WTC11 (cell line): ENCODE data around the gene KLHL28. TPM values are rescaled to one million over a fixed set of nuclear protein-coding genes. Genes with fewer than 3 reads are reported as not detected.

ENCODE experiments used
- ATAC-seq: fragments of 200-7000 bp; cut with Tn5 transposase; 2 replicates; pipeline ENCODE4 v1.10.0; 2021; ENCODE audit warnings: mild to moderate bottlenecking, moderate library complexity
- Bru-seq: library from RNA; stranded (reverse); fragments of 400-500 nt; gene quantifications from one replicate; lab custom pipeline; 2021; lab: Mats Ljungman, UMichigan
- CTCF ChIA-PET: fragments of 300-600 bp; sonication (Branson Sonifier 250); formaldehyde crosslinking; loops from one replicate; lab custom pipeline; 2021; ENCODE audit warnings: antibody characterized with exemption; lab: Charles Lee
- POLR2A ChIA-PET: fragments of 350-600 bp; sonication (Branson Sonifier 250); formaldehyde crosslinking; loops from one replicate; lab custom pipeline; 2021; ENCODE audit warnings: antibody characterized with exemption; lab: Charles Lee
- DNase-seq: peaks from one replicate; pipeline ENCODE4 v3.0.0; 2021; ENCODE audit warnings: low spot score
- H3K27ac Mint-ChIP-seq: 2 replicates; pipeline ENCODE4 v1.8.0; 2021; ENCODE audit warnings: mixed read lengths
- H3K27me3 Mint-ChIP-seq: 2 replicates; pipeline ENCODE4 v1.8.0; 2021; ENCODE audit warnings: low read depth, mild to moderate bottlenecking, moderate library complexity, mixed read lengths
- H3K36me3 Mint-ChIP-seq: 2 replicates; pipeline ENCODE4 v1.8.0; 2021; ENCODE audit warnings: mixed read lengths
- H3K4me1 Mint-ChIP-seq: 2 replicates; pipeline ENCODE4 v1.8.0; 2022; ENCODE audit warnings: mixed read lengths
- H3K4me3 Mint-ChIP-seq: 2 replicates; pipeline ENCODE4 v1.8.0; 2021; ENCODE audit warnings: mild to moderate bottlenecking, moderate library complexity, mixed read lengths
- H3K9me3 Mint-ChIP-seq: 2 replicates; pipeline ENCODE4 v1.8.0; 2021; ENCODE audit warnings: mixed read lengths
- ATF2 ChIP-seq: sonication (generic); formaldehyde crosslinking; IDR thresholded peaks from 2 replicates; pipeline ENCODE4 v1.8.1; 2022; ENCODE audit warnings: low read depth, missing genetic modification reagents, borderline replicate concordance
- ATF3 ChIP-seq: sonication (generic); formaldehyde crosslinking; conservative IDR thresholded peaks from 2 replicates; pipeline ENCODE4 v1.8.1; 2022; ENCODE audit warnings: mild to moderate bottlenecking, missing genetic modification reagents
- ATF6 ChIP-seq: sonication (generic); formaldehyde crosslinking; IDR thresholded peaks from 2 replicates; pipeline ENCODE4 v1.8.1; 2023; ENCODE audit warnings: mild to moderate bottlenecking, missing genetic modification reagents
- CREM ChIP-seq: sonication (generic); formaldehyde crosslinking; IDR thresholded peaks from 2 replicates; pipeline ENCODE4 v1.8.1; 2022; ENCODE audit warnings: mild to moderate bottlenecking, missing genetic modification reagents, moderate library complexity
- CTCF ChIP-seq: fragments of 200-600 bp; IDR thresholded peaks from 2 replicates; pipeline ENCODE4 v1.8.0; 2022; ENCODE audit warnings: antibody characterized with exemption
- E2F5 ChIP-seq: sonication (generic); formaldehyde crosslinking; IDR thresholded peaks from 2 replicates; pipeline ENCODE4 v1.8.1; 2022; ENCODE audit warnings: mild to moderate bottlenecking, moderate library complexity, missing genetic modification reagents
- ERG ChIP-seq: fragments of 250-450 bp; sonication (Bioruptor Pico); IDR thresholded peaks from 2 replicates; pipeline ENCODE4 v1.8.0; 2021; ENCODE audit warnings: mild to moderate bottlenecking
- ETV6 ChIP-seq: sonication (generic); formaldehyde crosslinking; IDR thresholded peaks from 2 replicates; pipeline ENCODE4 v1.8.1; 2022; ENCODE audit warnings: mild to moderate bottlenecking, missing genetic modification reagents
- FOXK1 ChIP-seq: sonication (generic); formaldehyde crosslinking; IDR thresholded peaks from 2 replicates; pipeline ENCODE4 v1.8.0; 2022; ENCODE audit warnings: mild to moderate bottlenecking, moderate library complexity, missing genetic modification reagents
- FOXP1 ChIP-seq: sonication (generic); formaldehyde crosslinking; IDR thresholded peaks from 2 replicates; pipeline ENCODE4 v1.8.0; 2022; ENCODE audit warnings: missing genetic modification reagents, mild to moderate bottlenecking, moderate library complexity, borderline replicate concordance
- IRF1 ChIP-seq: sonication (generic); formaldehyde crosslinking; IDR thresholded peaks from 2 replicates; pipeline ENCODE4 v1.8.0; 2023; ENCODE audit warnings: missing genetic modification reagents
- JAZF1 ChIP-seq: fragments of 250-450 bp; sonication (Bioruptor Pico); IDR thresholded peaks from 2 replicates; pipeline ENCODE4 v1.9.0; 2021; ENCODE audit warnings: moderate library complexity, mild to moderate bottlenecking, inconsistent platforms
- KAT7 ChIP-seq: sonication (generic); formaldehyde crosslinking; IDR thresholded peaks from 2 replicates; pipeline ENCODE4 v1.8.1; 2023; ENCODE audit warnings: missing genetic modification reagents, mild to moderate bottlenecking, borderline replicate concordance
- NFYB ChIP-seq: sonication (generic); formaldehyde crosslinking; conservative IDR thresholded peaks from 2 replicates; pipeline ENCODE4 v1.8.0; 2022; ENCODE audit warnings: low read depth, missing genetic modification reagents
- RELA ChIP-seq: sonication (generic); formaldehyde crosslinking; IDR thresholded peaks from 2 replicates; pipeline ENCODE4 v1.8.1; 2022; ENCODE audit warnings: missing genetic modification reagents, mild to moderate bottlenecking, borderline replicate concordance
- SOX15 ChIP-seq: fragments of 250-450 bp; sonication (Bioruptor Pico); IDR thresholded peaks from 2 replicates; pipeline ENCODE4 v1.9.0; 2021; ENCODE audit warnings: mild to moderate bottlenecking
- TEAD1 ChIP-seq: sonication (generic); formaldehyde crosslinking; IDR thresholded peaks from 2 replicates; pipeline ENCODE4 v1.8.0; 2022; ENCODE audit warnings: mild to moderate bottlenecking, missing genetic modification reagents
- USF1 ChIP-seq: sonication (generic); formaldehyde crosslinking; IDR thresholded peaks from 2 replicates; pipeline ENCODE4 v1.8.0; 2022; ENCODE audit warnings: mild to moderate bottlenecking, missing genetic modification reagents
- ZBTB43 ChIP-seq: sonication (generic); formaldehyde crosslinking; IDR thresholded peaks from 2 replicates; pipeline ENCODE4 v1.8.1; 2023; ENCODE audit warnings: mild to moderate bottlenecking, missing genetic modification reagents
- ZNF263 ChIP-seq: sonication (generic); formaldehyde crosslinking; IDR thresholded peaks from 2 replicates; pipeline ENCODE4 v1.8.1; 2022; ENCODE audit warnings: low read depth, mild to moderate bottlenecking, moderate library complexity, missing genetic modification reagents
- ZNF425 ChIP-seq: fragments of 250-450 bp; sonication (Bioruptor Pico); conservative IDR thresholded peaks from 2 replicates; pipeline ENCODE4 v1.9.0; 2021; ENCODE audit warnings: mild to moderate bottlenecking
- long read RNA-seq, 3 experiments: library from RNA in 1 of 3; library from capped mRNA in 1 of 3; library from polyadenylated mRNA in 1 of 3; unstranded in 2 of 3; stranded (forward) in 1 of 3; transcript quantifications; one replicate each; pipeline ENCODE4 v2.0.0, GENCODE V29; 2021
- total RNA-seq: library from RNA; stranded (reverse); gene quantifications from 3 replicates; pipeline ENCODE4 v1.2.3, GENCODE V29; 2021

KLHL28 gene
- total RNA-seq (8.7 to 9.8 TPM (median 9.0 TPM) in 3 replicates), Bru-seq, nascent RNA (percentile 87 among the genes with signal in this experiment)
- long read RNA-seq, experiment 1, full-length matches to known transcripts: 3 of 17 reads
- long read RNA-seq, experiment 1, partial matches to known transcripts: 8 of 17 reads
- long read RNA-seq, experiment 1, other reads (novel, unspliced or antisense): 6 of 17 reads
- long read RNA-seq, experiment 2, partial matches to known transcripts: 0 of 10 reads
- long read RNA-seq, experiment 2, other reads (novel, unspliced or antisense): 10 of 10 reads
- long read RNA-seq, experiment 3, full-length matches to known transcripts: 3 of 29 reads
- long read RNA-seq, experiment 3, partial matches to known transcripts: 17 of 29 reads
- long read RNA-seq, experiment 3, other reads (novel, unspliced or antisense): 9 of 29 reads

- ChIA-PET CTCF (interaction anchor here (0.5 to 2.2 kb wide), 6 partner anchors 18 to 291 kb away, joined by 3 to 16 read pairs (median 3); partner anchors contain the start of gene MIS18BP1), POLR2A (interaction anchor here (0.5 to 1.7 kb wide), 9 partner anchors 15 to 174 kb away, joined by 3 to 7 read pairs (median 3); partner anchors contain the start of gene PRPF39)
- H3K9me3 Mint-ChIP-seq: no peaks in the 10 kb centered on the region
- peaks cover 36% of the 10 kb centered on the region for H3K4me1 Mint-ChIP-seq
- H3K27ac Mint-ChIP-seq: no peak within 1 kb of the TSS; the same call in 1 of the 2 replicates
- H3K27me3 Mint-ChIP-seq: no peaks in the 10 kb centered on the region
- no peaks in the 10 kb centered on the region for H3K36me3 Mint-ChIP-seq
- ATAC-seq: peak; percentile 94
- H3K4me3 Mint-ChIP-seq: no peak within 1 kb of the TSS
- DNase-seq: peak; percentile 95
- TF ChIP-seq FOXP1 (peak; percentile 54; the same call in 1 of the 2 replicates), ATF3 (CRISPR knock-in tag) (no peak), ATF2 (CRISPR knock-in tag) (no peak), KAT7 (CRISPR knock-in tag) (no peak; the same call in 1 of the 2 replicates), ATF6 (CRISPR knock-in tag) (no peak), IRF1 (CRISPR knock-in tag) (no peak), FOXK1 (peak; percentile 96), JAZF1 (CRISPR knock-in tag) (no peak), ZBTB43 (CRISPR knock-in tag) (no peak), RELA (CRISPR knock-in tag) (no peak), USF1 (CRISPR knock-in tag) (peak; percentile 98), ERG (no peak), CTCF (no peak), ZNF263 (CRISPR knock-in tag) (no peak), TEAD1 (0 out of 2 replicates have a peak, but pooled peaks have one; percentile 2), CREM (peak; percentile 87; the same call in 1 of the 2 replicates), ETV6 (peak; percentile 66; the same call in 1 of the 2 replicates), ZNF425 (CRISPR knock-in tag) (no peak), SOX15 (CRISPR knock-in tag) (no peak), NFYB (CRISPR knock-in tag) (0 out of 2 replicates have a peak, but pooled peaks have one; percentile 13), E2F5 (0 out of 2 replicates have a peak, but pooled peaks have one; percentile 45)
These were observed at the start of gene KLHL28, which contains the start of gene TOGARAM1 for GRCh38 chr14:44961554-44962333. Gene KLHL28, minus strand, starts transcription at chr14:44961947. Its CDS starts 16,019 bp downstream, at chr14:44945928. Gene TOGARAM1, plus strand, starts transcription at chr14:44962190. Its CDS starts 232 bp downstream, at chr14:44962422.
